Neural cell (in vitro differentiated cells): Measurements from ENCODE around the gene TRIM9. TPM values are rescaled to one million over a fixed set of nuclear protein-coding genes. Genes with fewer than 3 reads are reported as not detected.

ENCODE experiments used
- H2AFZ ChIP-seq: fragments of 200-600, 300-800 bp; sonication (generic), shearing (Covaris generic); 2 replicates; pipeline ENCODE4 v1.6.0; 2014; ENCODE audit warnings: low read depth, mild to moderate bottlenecking, antibody characterized with exemption, low read length, moderate library complexity
- H3F3A ChIP-seq: fragments of 200-600 bp; shearing (Covaris generic); 2 replicates; pipeline ENCODE4 v1.6.1; 2016; ENCODE audit warnings: mild to moderate bottlenecking, moderate library complexity, mixed read lengths, antibody characterized with exemption, low read length; ENCODE audit not compliant: insufficient read depth, poor library complexity, severe bottlenecking
- H3K27ac ChIP-seq: fragments of 200-600, 300-800 bp; sonication (generic), shearing (Covaris generic); 2 replicates; pipeline ENCODE4 v1.5.1; 2014; ENCODE audit warnings: mild to moderate bottlenecking, low read length, moderate library complexity
- H3K27me3 ChIP-seq: fragments of 300-800, 200-600 bp; sonication (generic), shearing (Covaris generic); 2 replicates; pipeline ENCODE4 v1.6.0; 2014; ENCODE audit warnings: mild to moderate bottlenecking, low read depth, low read length, moderate library complexity; ENCODE audit not compliant: insufficient read depth
- H3K36me3 ChIP-seq: fragments of 300-800, 200-600 bp; sonication (generic), shearing (Covaris generic); 2 replicates; pipeline ENCODE4 v1.5.1; 2014; ENCODE audit warnings: mild to moderate bottlenecking, antibody characterized with exemption, low read length, moderate library complexity; ENCODE audit not compliant: insufficient read depth
- H3K4me2 ChIP-seq: fragments of 300-800, 200-600 bp; sonication (generic), shearing (Covaris generic); 2 replicates; pipeline ENCODE4 v1.6.0; 2014; ENCODE audit warnings: mild to moderate bottlenecking, low read length
- H3K4me3 ChIP-seq: fragments of 300-800, 200-600 bp; sonication (generic), shearing (Covaris generic); 2 replicates; pipeline ENCODE4 v1.5.1; 2014; ENCODE audit warnings: mild to moderate bottlenecking, low read length, moderate library complexity
- H3K79me2 ChIP-seq: fragments of 200-600 bp; shearing (Covaris generic); replicated peaks from 2 replicates; pipeline ENCODE4 v1.6.0; 2014; ENCODE audit warnings: mild to moderate bottlenecking, low read length, moderate library complexity; ENCODE audit not compliant: insufficient read depth
- H3K9ac ChIP-seq: fragments of 300-800, 200-600 bp; sonication (generic), shearing (Covaris generic); 2 replicates; pipeline ENCODE4 v1.6.1; 2016; ENCODE audit warnings: mild to moderate bottlenecking, low read length, mixed read lengths
- H3K9me2 ChIP-seq: fragments of 200-600 bp; shearing (Covaris generic); 2 replicates; pipeline ENCODE4 v1.6.1; 2016; ENCODE audit warnings: mild to moderate bottlenecking, low read length, mixed read lengths; ENCODE audit not compliant: insufficient read depth
- H3K9me3 ChIP-seq: fragments of 200-600, 300-800 bp; sonication (generic), shearing (Covaris generic); 2 replicates; pipeline ENCODE4 v1.6.1; 2016; ENCODE audit warnings: mild to moderate bottlenecking, mixed run types, low read length, moderate library complexity, mixed read lengths
- H4K20me1 ChIP-seq: fragments of 200-600 bp; shearing (Covaris generic); 2 replicates; pipeline ENCODE4 v1.6.1; 2016; ENCODE audit warnings: mild to moderate bottlenecking, mixed run types; ENCODE audit not compliant: insufficient read depth
- EP300 ChIP-seq: fragments of 450-650 bp; conservative IDR thresholded peaks from 2 replicates; pipeline ENCODE4 v1.6.1; 2014; ENCODE audit warnings: antibody characterized with exemption, mild to moderate bottlenecking, moderate library complexity; ENCODE audit not compliant: poor library complexity, severe bottlenecking
- EZH2 ChIP-seq: fragments of 200-600, 300-800 bp; shearing (Covaris generic), sonication (generic); IDR thresholded peaks from 2 replicates; pipeline ENCODE4 v1.6.1; 2014; ENCODE audit warnings: antibody characterized with exemption, low read length, borderline replicate concordance, mild to moderate bottlenecking; ENCODE audit not compliant: insufficient read depth, poor library complexity, severe bottlenecking
- MXI1 ChIP-seq: fragments of 450-650 bp; conservative IDR thresholded peaks from 2 replicates; pipeline ENCODE4 v1.6.1; 2014; ENCODE audit warnings: antibody characterized with exemption, mild to moderate bottlenecking; ENCODE audit not compliant: poor library complexity, severe bottlenecking
- POLR2AphosphoS5 ChIP-seq: IDR thresholded peaks from 2 replicates; pipeline ENCODE4 v1.6.1; 2012
- RAD21 ChIP-seq: fragments of 450-650 bp; conservative IDR thresholded peaks from 2 replicates; pipeline ENCODE4 v1.6.1; 2014; ENCODE audit warnings: antibody characterized with exemption, mild to moderate bottlenecking, moderate library complexity
- SMC3 ChIP-seq: fragments of 450-650 bp; conservative IDR thresholded peaks from 2 replicates; pipeline ENCODE4 v1.6.1; 2014; ENCODE audit warnings: antibody characterized with exemption, mild to moderate bottlenecking, moderate library complexity; ENCODE audit not compliant: poor library complexity
- TAF1 ChIP-seq: IDR thresholded peaks from 2 replicates; pipeline ENCODE4 v1.6.1; 2012; ENCODE audit warnings: low read depth
- polyA plus RNA-seq: library from polyadenylated mRNA; depleted of rRNA; stranded (reverse); fragments of >200 nt; gene quantifications from 2 replicates; pipeline ENCODE4 v1.2.3, GENCODE V29; 2014
- TF ChIP-seq, protein P1 (sequence below): fragments of 450-650 bp; IDR thresholded peaks from 2 replicates; pipeline ENCODE4 v1.5.1; 2014; ENCODE audit warnings: antibody characterized with exemption, mild to moderate bottlenecking, moderate library complexity; ENCODE audit not compliant: poor library complexity, severe bottlenecking
- TF ChIP-seq, protein P2 (sequence below): IDR thresholded peaks from 2 replicates; pipeline ENCODE4 v1.6.1; 2012; ENCODE audit warnings: borderline replicate concordance

Gene TRIM9
- polyA plus RNA-seq, 1 donor from 2014 or later = 15.9 TPM

DNA sequence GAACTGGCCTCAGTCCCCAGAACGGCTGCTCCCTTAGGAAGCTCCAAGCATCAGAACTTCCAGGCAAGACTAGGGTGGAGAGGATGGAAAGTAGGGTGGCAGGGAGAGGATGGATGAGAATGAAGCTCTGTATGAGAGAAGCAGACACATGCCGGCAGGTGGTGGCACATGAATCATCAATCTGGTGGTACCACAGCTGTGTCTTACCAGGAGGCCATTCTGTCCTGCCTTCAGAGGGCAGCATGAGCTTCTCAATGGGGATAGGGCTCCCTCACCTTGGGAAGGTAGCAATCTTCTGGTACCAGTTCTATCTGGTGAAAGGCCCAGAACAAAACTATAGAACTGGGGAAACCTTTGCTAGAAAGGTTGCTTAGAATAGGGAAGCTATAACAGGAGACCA is 95.2 kb downstream of the TRIM9 start:
- Histone ChIP-seq H3K4me2 (no peak overlapping the region), H3F3A (no peaks in the 10 kb centered on the region), H3K9me2 (no peaks in the 10 kb centered on the region), H3K79me2 (no peaks in the 10 kb centered on the region), H3K27ac (no peak overlapping the region), H3K9me3 (no peaks in the 10 kb centered on the region), H4K20me1 (no peaks in the 10 kb centered on the region), H2AFZ (no peak overlapping the region), H3K27me3 (no peaks in the 10 kb centered on the region), H3K36me3 (no peaks in the 10 kb centered on the region), H3K4me3 (no peak overlapping the region), H3K9ac (no peak overlapping the region)
- TF ChIP-seq EP300 (no peak), POLR2AphosphoS5 (no peak), MXI1 (no peak), RAD21 (no peak), SMC3 (no peak), TAF1 (no peak), EZH2 (no peak)
- TF ChIP-seq, protein P1, sequence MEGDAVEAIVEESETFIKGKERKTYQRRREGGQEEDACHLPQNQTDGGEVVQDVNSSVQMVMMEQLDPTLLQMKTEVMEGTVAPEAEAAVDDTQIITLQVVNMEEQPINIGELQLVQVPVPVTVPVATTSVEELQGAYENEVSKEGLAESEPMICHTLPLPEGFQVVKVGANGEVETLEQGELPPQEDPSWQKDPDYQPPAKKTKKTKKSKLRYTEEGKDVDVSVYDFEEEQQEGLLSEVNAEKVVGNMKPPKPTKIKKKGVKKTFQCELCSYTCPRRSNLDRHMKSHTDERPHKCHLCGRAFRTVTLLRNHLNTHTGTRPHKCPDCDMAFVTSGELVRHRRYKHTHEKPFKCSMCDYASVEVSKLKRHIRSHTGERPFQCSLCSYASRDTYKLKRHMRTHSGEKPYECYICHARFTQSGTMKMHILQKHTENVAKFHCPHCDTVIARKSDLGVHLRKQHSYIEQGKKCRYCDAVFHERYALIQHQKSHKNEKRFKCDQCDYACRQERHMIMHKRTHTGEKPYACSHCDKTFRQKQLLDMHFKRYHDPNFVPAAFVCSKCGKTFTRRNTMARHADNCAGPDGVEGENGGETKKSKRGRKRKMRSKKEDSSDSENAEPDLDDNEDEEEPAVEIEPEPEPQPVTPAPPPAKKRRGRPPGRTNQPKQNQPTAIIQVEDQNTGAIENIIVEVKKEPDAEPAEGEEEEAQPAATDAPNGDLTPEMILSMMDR = no peak
- TF ChIP-seq, protein P2, sequence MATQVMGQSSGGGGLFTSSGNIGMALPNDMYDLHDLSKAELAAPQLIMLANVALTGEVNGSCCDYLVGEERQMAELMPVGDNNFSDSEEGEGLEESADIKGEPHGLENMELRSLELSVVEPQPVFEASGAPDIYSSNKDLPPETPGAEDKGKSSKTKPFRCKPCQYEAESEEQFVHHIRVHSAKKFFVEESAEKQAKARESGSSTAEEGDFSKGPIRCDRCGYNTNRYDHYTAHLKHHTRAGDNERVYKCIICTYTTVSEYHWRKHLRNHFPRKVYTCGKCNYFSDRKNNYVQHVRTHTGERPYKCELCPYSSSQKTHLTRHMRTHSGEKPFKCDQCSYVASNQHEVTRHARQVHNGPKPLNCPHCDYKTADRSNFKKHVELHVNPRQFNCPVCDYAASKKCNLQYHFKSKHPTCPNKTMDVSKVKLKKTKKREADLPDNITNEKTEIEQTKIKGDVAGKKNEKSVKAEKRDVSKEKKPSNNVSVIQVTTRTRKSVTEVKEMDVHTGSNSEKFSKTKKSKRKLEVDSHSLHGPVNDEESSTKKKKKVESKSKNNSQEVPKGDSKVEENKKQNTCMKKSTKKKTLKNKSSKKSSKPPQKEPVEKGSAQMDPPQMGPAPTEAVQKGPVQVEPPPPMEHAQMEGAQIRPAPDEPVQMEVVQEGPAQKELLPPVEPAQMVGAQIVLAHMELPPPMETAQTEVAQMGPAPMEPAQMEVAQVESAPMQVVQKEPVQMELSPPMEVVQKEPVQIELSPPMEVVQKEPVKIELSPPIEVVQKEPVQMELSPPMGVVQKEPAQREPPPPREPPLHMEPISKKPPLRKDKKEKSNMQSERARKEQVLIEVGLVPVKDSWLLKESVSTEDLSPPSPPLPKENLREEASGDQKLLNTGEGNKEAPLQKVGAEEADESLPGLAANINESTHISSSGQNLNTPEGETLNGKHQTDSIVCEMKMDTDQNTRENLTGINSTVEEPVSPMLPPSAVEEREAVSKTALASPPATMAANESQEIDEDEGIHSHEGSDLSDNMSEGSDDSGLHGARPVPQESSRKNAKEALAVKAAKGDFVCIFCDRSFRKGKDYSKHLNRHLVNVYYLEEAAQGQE = no peak

DNA sequence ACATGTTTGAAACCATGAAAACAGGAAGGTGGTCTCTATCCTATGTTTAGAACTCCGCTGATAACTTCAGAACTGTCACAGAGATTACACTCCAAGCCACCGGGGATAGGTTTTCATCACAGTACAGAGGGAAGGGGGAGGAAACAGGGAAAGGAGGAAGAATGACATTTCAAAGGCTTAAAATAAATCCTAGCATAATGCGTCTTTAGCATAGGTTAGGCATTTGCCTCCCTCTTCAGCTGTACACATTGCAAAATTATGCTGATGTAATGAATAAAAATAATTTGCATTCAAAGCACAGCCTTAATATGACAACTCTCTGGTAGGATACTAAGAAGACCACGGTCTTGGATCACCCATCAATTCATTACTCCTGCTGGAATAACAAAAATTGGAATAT is 96.3 kb downstream of the TRIM9 start:
- no peak overlapping the region for H2AFZ ChIP-seq
- H3K27me3 ChIP-seq = no peaks in the 10 kb centered on the region
- no peak overlapping the region for H3K4me3 ChIP-seq
- H3K4me2 ChIP-seq = no peak overlapping the region
- H3F3A ChIP-seq = no peaks in the 10 kb centered on the region
- H3K27ac ChIP-seq = no peak overlapping the region
- H3K9ac ChIP-seq = no peak overlapping the region
- no peaks in the 10 kb centered on the region for H3K9me3 ChIP-seq
- H4K20me1 ChIP-seq = no peaks in the 10 kb centered on the region
- H3K79me2 ChIP-seq = no peaks in the 10 kb centered on the region
- TF ChIP-seq MXI1 = no peak
- H3K9me2 ChIP-seq = no peaks in the 10 kb centered on the region
- no peaks in the 10 kb centered on the region for H3K36me3 ChIP-seq

DNA sequence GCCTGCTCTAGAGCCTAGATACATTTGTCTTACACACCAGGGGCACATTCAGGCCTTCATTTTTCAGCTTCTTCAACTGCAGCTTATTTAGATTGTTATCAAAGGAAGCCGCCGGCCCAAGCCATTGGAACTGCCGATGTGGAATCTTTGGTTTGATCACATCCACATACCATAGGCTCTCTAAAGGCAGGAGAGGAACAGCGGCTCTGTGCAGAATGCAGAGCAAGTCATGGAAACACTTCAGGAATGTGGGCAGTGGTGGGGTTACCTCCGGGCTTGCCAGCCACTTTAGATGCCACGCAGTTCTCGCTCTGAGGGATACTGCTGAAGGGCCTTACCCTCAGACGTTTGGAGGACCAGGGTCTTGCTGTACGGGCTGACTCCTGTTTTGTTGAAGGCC is 97.2 kb downstream of the TRIM9 start:
- Histone ChIP-seq H4K20me1 (no peaks in the 10 kb centered on the region), H3K9me3 (no peaks in the 10 kb centered on the region), H3K36me3 (no peaks in the 10 kb centered on the region), H3K4me2 (no peak overlapping the region), H3K9me2 (no peaks in the 10 kb centered on the region), H2AFZ (no peak overlapping the region), H3K79me2 (no peaks in the 10 kb centered on the region), H3F3A (no peaks in the 10 kb centered on the region), H3K27me3 (no peaks in the 10 kb centered on the region), H3K27ac (no peak overlapping the region), H3K4me3 (no peak overlapping the region), H3K9ac (no peak overlapping the region)
- TF ChIP-seq EP300 (no peak), TAF1 (no peak), RAD21 (no peak), SMC3 (no peak), MXI1 (no peak), POLR2AphosphoS5 (no peak), EZH2 (no peak)
- TF ChIP-seq, protein P2 = no peak
- TF ChIP-seq, protein P1 = no peak
